ENCODE results near the gene TCP11L2.
"Not testable (repeated sequence)": the region's sequence is repeated elsewhere in the genome, so short reads cannot be mapped to it uniquely, and the experiment has no call there.

DNA sequence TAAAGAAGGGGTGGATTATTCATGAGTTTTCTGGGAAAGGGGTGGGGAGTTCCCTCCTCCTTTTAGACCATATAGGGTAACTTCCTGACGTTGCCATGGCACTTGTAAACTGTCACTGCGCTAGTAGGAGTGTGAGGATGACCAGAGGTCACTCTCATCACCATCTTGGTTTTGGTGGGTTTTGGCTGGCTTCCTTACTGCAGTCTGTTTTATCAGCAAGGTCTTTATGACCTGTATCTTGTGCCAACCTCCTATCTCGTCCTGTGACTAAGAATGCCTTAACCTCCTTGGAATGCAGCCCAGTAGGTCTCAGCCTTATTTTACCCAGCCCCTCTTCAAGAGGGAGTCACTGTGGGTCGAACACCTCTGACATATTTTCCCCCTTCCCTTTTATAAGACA is 79.3 kb downstream of the TCP11L2 start:
- TF ChIP-seq, protein P1, sequence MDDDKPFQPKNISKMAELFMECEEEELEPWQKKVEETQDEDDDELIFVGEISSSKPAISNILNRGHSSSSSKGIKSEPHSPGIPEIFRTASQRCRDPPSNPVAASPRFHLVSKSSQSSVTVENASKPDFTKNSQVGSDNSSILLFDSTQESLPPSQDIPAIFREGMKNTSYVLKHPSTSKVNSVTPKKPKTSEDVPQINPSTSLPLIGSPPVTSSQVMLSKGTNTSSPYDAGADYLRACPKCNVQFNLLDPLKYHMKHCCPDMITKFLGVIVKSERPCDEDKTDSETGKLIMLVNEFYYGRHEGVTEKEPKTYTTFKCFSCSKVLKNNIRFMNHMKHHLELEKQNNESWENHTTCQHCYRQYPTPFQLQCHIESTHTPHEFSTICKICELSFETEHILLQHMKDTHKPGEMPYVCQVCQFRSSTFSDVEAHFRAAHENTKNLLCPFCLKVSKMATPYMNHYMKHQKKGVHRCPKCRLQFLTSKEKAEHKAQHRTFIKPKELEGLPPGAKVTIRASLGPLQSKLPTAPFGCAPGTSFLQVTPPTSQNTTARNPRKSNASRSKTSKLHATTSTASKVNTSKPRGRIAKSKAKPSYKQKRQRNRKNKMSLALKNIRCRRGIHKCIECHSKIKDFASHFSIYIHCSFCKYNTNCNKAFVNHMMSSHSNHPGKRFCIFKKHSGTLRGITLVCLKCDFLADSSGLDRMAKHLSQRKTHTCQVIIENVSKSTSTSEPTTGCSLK (tag by site-specific recombination; IDR thresholded peaks at IDR 0.05), result not testable (repeated sequence)
- TF ChIP-seq ZNF274 (IDR thresholded peaks at IDR 0.05; ENCODE audit: low read length); ZNF274 (tag by site-specific recombination; IDR thresholded peaks at IDR 0.05; ENCODE audit: borderline replicate concordance); YY1 (tag by site-specific recombination; IDR thresholded peaks at IDR 0.05); ZNF624 (tag by site-specific recombination; IDR thresholded peaks at IDR 0.05); ZNF433 (tag by site-specific recombination; IDR thresholded peaks at IDR 0.05; ENCODE audit: low read depth); ZNF354C (tag by site-specific recombination; IDR thresholded peaks at IDR 0.05; ENCODE audit: borderline replicate concordance, low read depth); ZNF416 (tag by site-specific recombination; IDR thresholded peaks at IDR 0.05); ZBTB11 (tag by site-specific recombination; conservative IDR thresholded peaks at IDR 0.05; ENCODE audit: low read depth); ZNF114 (tag by site-specific recombination; IDR thresholded peaks at IDR 0.05); ZNF174 (tag by site-specific recombination; IDR thresholded peaks at IDR 0.05); BCL11A (tag by site-specific recombination; IDR thresholded peaks at IDR 0.05; ENCODE audit: low read depth): not testable (repeated sequence)
- TF ChIP-seq, protein P2, sequence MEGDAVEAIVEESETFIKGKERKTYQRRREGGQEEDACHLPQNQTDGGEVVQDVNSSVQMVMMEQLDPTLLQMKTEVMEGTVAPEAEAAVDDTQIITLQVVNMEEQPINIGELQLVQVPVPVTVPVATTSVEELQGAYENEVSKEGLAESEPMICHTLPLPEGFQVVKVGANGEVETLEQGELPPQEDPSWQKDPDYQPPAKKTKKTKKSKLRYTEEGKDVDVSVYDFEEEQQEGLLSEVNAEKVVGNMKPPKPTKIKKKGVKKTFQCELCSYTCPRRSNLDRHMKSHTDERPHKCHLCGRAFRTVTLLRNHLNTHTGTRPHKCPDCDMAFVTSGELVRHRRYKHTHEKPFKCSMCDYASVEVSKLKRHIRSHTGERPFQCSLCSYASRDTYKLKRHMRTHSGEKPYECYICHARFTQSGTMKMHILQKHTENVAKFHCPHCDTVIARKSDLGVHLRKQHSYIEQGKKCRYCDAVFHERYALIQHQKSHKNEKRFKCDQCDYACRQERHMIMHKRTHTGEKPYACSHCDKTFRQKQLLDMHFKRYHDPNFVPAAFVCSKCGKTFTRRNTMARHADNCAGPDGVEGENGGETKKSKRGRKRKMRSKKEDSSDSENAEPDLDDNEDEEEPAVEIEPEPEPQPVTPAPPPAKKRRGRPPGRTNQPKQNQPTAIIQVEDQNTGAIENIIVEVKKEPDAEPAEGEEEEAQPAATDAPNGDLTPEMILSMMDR (tag by site-specific recombination; IDR thresholded peaks at IDR 0.05), result not testable (repeated sequence)
- TF ChIP-seq, protein P3, sequence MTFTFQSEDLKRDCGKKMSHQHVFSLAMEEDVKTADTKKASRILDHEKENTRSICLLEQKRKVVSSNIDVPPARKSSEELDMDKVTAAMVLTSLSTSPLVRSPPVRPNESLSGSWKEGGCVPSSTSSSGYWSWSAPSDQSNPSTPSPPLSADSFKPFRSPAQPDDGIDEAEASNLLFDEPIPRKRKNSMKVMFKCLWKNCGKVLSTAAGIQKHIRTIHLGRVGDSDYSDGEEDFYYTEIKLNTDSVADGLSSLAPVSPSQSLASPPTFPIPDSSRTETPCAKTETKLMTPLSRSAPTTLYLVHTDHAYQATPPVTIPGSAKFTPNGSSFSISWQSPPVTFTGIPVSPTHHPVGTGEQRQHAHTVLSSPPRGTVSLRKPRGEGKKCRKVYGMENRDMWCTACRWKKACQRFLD (tag by site-specific recombination; IDR thresholded peaks at IDR 0.05), result not testable (repeated sequence)
- TF ChIP-seq, protein P4, sequence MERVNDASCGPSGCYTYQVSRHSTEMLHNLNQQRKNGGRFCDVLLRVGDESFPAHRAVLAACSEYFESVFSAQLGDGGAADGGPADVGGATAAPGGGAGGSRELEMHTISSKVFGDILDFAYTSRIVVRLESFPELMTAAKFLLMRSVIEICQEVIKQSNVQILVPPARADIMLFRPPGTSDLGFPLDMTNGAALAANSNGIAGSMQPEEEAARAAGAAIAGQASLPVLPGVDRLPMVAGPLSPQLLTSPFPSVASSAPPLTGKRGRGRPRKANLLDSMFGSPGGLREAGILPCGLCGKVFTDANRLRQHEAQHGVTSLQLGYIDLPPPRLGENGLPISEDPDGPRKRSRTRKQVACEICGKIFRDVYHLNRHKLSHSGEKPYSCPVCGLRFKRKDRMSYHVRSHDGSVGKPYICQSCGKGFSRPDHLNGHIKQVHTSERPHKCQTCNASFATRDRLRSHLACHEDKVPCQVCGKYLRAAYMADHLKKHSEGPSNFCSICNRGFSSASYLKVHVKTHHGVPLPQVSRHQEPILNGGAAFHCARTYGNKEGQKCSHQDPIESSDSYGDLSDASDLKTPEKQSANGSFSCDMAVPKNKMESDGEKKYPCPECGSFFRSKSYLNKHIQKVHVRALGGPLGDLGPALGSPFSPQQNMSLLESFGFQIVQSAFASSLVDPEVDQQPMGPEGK (tag by site-specific recombination; IDR thresholded peaks at IDR 0.05), result not testable (repeated sequence)
